Pancreas (tissue), 10 donors: ENCODE measurements around the gene MS4A7. TPM values are rescaled to one million over a fixed set of nuclear protein-coding genes. Genes with fewer than 3 reads are reported as not detected.
A peak's percentile ranks its signal among the peaks of the same experiment; 100 is the strongest.

Experiments used
- ATAC-seq, 4 donors: fragments of 200-7000 bp; cut with Tn5 transposase; one replicate each; pipeline versions ENCODE4 v1.8.0 to v1.9.1; 2020; ENCODE audit warnings: mild to moderate bottlenecking in 4 of 4, moderate library complexity in 4 of 4
- DNase-seq, 6 donors: peaks; one replicate each; pipeline ENCODE4 v3.0.0-alpha.2; 2020
- FAIRE-seq: peaks from 2 replicates; lab custom pipeline; 2012; peaks lifted over from hg19 to GRCh38; lab: Jason Lieb, UNC
- H3K27ac ChIP-seq, 4 donors: fragments of 200-600 bp; sonication (generic); 1 replicate in 3 of 4; 2 replicates in 1 of 4; pipeline versions ENCODE4 v1.5.0 to v1.8.0; 2020
- H3K27me3 ChIP-seq, 4 donors: fragments of 200-600 bp; one replicate each; pipeline ENCODE4 v1.8.0; 2021
- H3K36me3 ChIP-seq, 3 donors: fragments of 200-600 bp; sonication (generic) in 1 of 3; one replicate each; pipeline versions ENCODE4 v1.5.0 to v1.8.0; 2020 to 2021
- H3K4me1 ChIP-seq, 3 donors: fragments of 200-600 bp; one replicate each; pipeline ENCODE4 v1.8.0; 2021
- H3K4me3 ChIP-seq, 4 donors: fragments of 200-600 bp; sonication (generic) in 2 of 4; one replicate each; pipeline versions ENCODE4 v1.5.0 to v1.8.0; 2020 to 2021
- H3K9me3 ChIP-seq, 4 donors: fragments of 200-600 bp; one replicate each; pipeline ENCODE4 v1.8.0; 2021
- WGBS, 2 donors: extraction: QIAGEN DNeasy Blood & Tissue Kit; methylation state at CpG; one replicate each; pipeline ENCODE4 v1.1.7; 2013; 5-methylcytosine and 5-hydroxymethylcytosine counted together
- intact Hi-C, 3 donors: fragments of 100-400 bp; cut with DNase I; formaldehyde crosslinking; loops; one replicate each; pipeline versions ENCODE4 v1.11.1 to v1.14.2; 2022
- polyA plus RNA-seq, 2 donors: library from polyadenylated mRNA; stranded (reverse); fragments of 200-250 nt; gene quantifications; one replicate each; pipeline ENCODE4 v1.2.3, GENCODE V29; 2013
- total RNA-seq, 6 donors: library from RNA; stranded (reverse); fragmentation: NEBNext Ultra II Directional in 4 of 6; extraction: Animal tissue kit (Norgen Biotek cat#: 25700) in 4 of 6; gene quantifications; one replicate each; pipeline versions ENCODE4 v1.2.1 to v1.2.4, GENCODE V29; 2021 to 2023
- TF ChIP-seq, protein P1 (sequence below), 4 donors: fragments of 200-600 bp; sonication (generic) in 3 of 4; IDR thresholded peaks; one replicate each; pipeline versions ENCODE4 v1.5.0 to v1.8.0; 2021; ENCODE audit warnings: antibody characterized with exemption in 4 of 4
- donor health status: healthy with polysubstance abuse.
- donor health status: DM: no; HTN: no; CAD: no; lungs with moderate emphysema.
- donor health status: DM: no; HTN: no; CAD: no.
- donor health status: control.
- donor health status: control.
- donor health status: Bipolar disorder and iron deficiency.
- donor health status: DM: yes; HTN: yes; CAD: no.
- donor health status: DM: no; HTN: no; CAD: no.
- donor health status: DM: no; HTN: no; CAD: no.
- donor health status: DM: yes; HTN: yes; CAD: no.

MS4A7 gene
- total and polyA plus RNA-seq, 8 donors: 1.4 to 26.2 (median 3.1) TPM

DNA sequence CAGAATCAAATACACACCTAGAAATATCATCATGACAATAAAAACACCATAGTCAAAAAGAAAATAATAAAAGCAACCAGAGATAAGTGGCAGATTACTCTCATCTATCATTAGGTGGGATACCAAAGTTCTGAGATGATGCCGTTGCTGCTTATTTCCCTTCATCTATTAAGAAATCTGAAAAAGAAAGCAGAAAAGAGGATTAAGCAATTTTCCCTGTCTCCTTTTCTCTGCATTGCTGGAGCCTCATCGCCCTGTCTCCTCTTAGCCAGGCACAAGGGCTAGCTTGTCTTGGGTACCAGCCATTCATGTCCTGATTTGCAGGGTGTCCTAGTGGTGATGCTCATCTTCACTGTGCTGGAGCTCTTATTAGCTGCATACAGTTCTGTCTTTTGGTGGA, 14.0 kb downstream of the MS4A7 start:
- intact Hi-C loops: no loop called here
- no peak overlapping the region for H3K4me3 ChIP-seq
- no peak for FAIRE-seq

GRCh38 chr11:60393016-60393415, 14.7 kb downstream of the MS4A7 start:
- 82 to 87% methylated on average over 5 of the region's 5 CpGs for WGBS, 2 donors
- Histone ChIP-seq H3K36me3 (no peaks in the 10 kb centered on the region), H3K9me3 (no peaks in the 10 kb centered on the region), H3K27ac (no peak overlapping the region), H3K4me1 (no peaks in the 10 kb centered on the region), H3K27me3 (peaks cover 0 to 4% (median 0%) of the 10 kb centered on the region in 4 donors), H3K4me3 (no peak overlapping the region)
- DNase-seq (no peak), ATAC-seq (peak in 1 of 4 donors; percentile 8), FAIRE-seq (no peak)
- intact Hi-C loops: no loop called here
- TF ChIP-seq, protein P1, sequence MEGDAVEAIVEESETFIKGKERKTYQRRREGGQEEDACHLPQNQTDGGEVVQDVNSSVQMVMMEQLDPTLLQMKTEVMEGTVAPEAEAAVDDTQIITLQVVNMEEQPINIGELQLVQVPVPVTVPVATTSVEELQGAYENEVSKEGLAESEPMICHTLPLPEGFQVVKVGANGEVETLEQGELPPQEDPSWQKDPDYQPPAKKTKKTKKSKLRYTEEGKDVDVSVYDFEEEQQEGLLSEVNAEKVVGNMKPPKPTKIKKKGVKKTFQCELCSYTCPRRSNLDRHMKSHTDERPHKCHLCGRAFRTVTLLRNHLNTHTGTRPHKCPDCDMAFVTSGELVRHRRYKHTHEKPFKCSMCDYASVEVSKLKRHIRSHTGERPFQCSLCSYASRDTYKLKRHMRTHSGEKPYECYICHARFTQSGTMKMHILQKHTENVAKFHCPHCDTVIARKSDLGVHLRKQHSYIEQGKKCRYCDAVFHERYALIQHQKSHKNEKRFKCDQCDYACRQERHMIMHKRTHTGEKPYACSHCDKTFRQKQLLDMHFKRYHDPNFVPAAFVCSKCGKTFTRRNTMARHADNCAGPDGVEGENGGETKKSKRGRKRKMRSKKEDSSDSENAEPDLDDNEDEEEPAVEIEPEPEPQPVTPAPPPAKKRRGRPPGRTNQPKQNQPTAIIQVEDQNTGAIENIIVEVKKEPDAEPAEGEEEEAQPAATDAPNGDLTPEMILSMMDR (IDR thresholded peaks at IDR 0.05): no peak

More for the DNA sequence above, 14.0 kb downstream of the MS4A7 start:
- DNase-seq: no peak
- Histone ChIP-seq H3K36me3 (no peaks in the 10 kb centered on the region), H3K27me3 (peaks cover 0 to 4% (median 0%) of the 10 kb centered on the region in 4 donors), H3K27ac (no peak overlapping the region), H3K4me1 (no peaks in the 10 kb centered on the region), H3K9me3 (no peaks in the 10 kb centered on the region)
- WGBS, 2 donors: 84 to 89% methylated on average over 2 of the region's 2 CpGs
- no peak for ATAC-seq
- TF ChIP-seq, protein P1 (IDR thresholded peaks at IDR 0.05): no peak

- Histone ChIP-seq H3K4me1 (no peaks in the 10 kb centered on the region), H3K4me3 (no peak overlapping the region), H3K9me3 (no peaks in the 10 kb centered on the region), H3K27me3 (peaks cover 0 to 4% (median 0%) of the 10 kb centered on the region in 4 donors), H3K27ac (no peak overlapping the region), H3K36me3 (no peaks in the 10 kb centered on the region)
- 71 to 73% methylated on average over 7 of the region's 7 CpGs for WGBS, 2 donors
- no peak for FAIRE-seq
- TF ChIP-seq, protein P1 (IDR thresholded peaks at IDR 0.05): no peak
- intact Hi-C loops: no loop called here
- ATAC-seq: no peak
- no peak for DNase-seq
These were observed 16.5 kb downstream of the MS4A7 start for GRCh38 chr11:60394666-60395380.

- FAIRE-seq (no peak), DNase-seq (no peak), ATAC-seq (peak in 2 of 4 donors; percentile 18 to 56)
- Histone ChIP-seq H3K9me3 (no peaks in the 10 kb centered on the region), H3K4me3 (no peak within 1 kb of the TSS), H3K27me3 (peaks cover 0 to 4% (median 0%) of the 10 kb centered on the region in 4 donors), H3K27ac (peak within 1 kb of the TSS in 1 of 4 donors; percentile 19), H3K36me3 (no peaks in the 10 kb centered on the region), H3K4me1 (no peaks in the 10 kb centered on the region)
- 51 to 52% methylated on average over 3 of the region's 3 CpGs for WGBS, 2 donors
- intact Hi-C loops: no loop called here
- TF ChIP-seq, protein P1 (IDR thresholded peaks at IDR 0.05): no peak
These were observed 18.1 kb downstream of the MS4A7 start, which contains the start of gene MS4A14 for GRCh38 chr11:60396382-60396781. Gene MS4A14, plus strand, starts transcription at chr11:60396459. Its CDS starts 120 bp downstream, at chr11:60396579.

DNA sequence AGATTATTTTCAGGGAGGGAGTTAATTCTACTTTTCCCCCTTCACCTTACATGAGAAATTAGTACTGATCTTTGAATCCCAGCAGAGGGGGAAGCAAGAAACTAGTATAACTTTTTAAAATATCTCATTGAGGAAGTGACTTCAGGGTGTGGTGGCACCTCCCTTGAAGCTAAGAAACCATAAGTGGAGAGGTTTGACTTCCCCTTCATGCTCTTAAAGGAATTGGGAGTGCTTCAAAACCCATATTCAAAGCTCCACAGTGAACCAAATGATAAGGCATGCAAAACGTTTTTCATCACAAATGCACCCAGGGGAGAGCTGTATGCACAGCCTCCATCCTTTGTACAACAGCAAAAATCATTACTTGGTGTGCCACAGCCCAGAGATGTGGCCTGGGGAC, 18.5 kb downstream of the MS4A7 start:
- DNase-seq: no peak
- 5 to 10% methylated on average over 1 of the region's 1 CpG for WGBS, 2 donors
- H3K9me3 ChIP-seq: no peaks in the 10 kb centered on the region
- TF ChIP-seq, protein P1 (IDR thresholded peaks at IDR 0.05): no peak
- intact Hi-C loops: no loop called here
- H3K27me3 ChIP-seq: peaks cover 0 to 4% (median 0%) of the 10 kb centered on the region in 4 donors
- H3K4me3 ChIP-seq: no peak overlapping the region
- H3K27ac ChIP-seq: peak overlapping the region in 1 of 4 donors; percentile 19
- no peak for FAIRE-seq
- peak in 2 of 4 donors; percentile 47 to 55 for ATAC-seq
- H3K36me3 ChIP-seq: no peaks in the 10 kb centered on the region
- H3K4me1 ChIP-seq: no peaks in the 10 kb centered on the region
